ENCODE measurements around the gene ANXA4. TPM values are rescaled to one million over a fixed set of nuclear protein-coding genes. Genes with fewer than 3 reads are reported as not detected.
A peak's percentile ranks its signal among the peaks of the same experiment; 100 is the strongest.

The ANXA4 gene
- total and polyA plus RNA-seq, 2 of the 13 experiments (the other 11 are each of a cell fraction or from before 2014, with no cell fraction given): 155 to 168 TPM

- TF ChIP-seq ZNF362 (CRISPR knock-in tag; IDR thresholded peaks at IDR 0.05; ENCODE audit: borderline replicate concordance) (peak; percentile 45; the same call in 1 of the 2 replicates), ZBTB43 (CRISPR knock-in tag; conservative IDR thresholded peaks at IDR 0.05) (peak; percentile 82; the same call in 1 of the 2 replicates), SNAPC4 (CRISPR knock-in tag; IDR thresholded peaks at IDR 0.05) (no peak), ETV5 (CRISPR knock-in tag; IDR thresholded peaks at IDR 0.05; ENCODE audit: borderline replicate concordance) (peak; percentile 89; the same call in 1 of the 2 replicates), ZNF124 (CRISPR knock-in tag; IDR thresholded peaks at IDR 0.05) (peak; percentile 67; the same call in 1 of the 2 replicates), ZNF407 (CRISPR knock-in tag; IDR thresholded peaks at IDR 0.05; ENCODE audit: not compliant biosample characterization) (no peak)
These were observed 39.7 kb downstream of the ANXA4 start (continued) for GRCh38 chr2:69781321-69782248.

Measured in HepG2 (cell line).